Activated CD4-positive, alpha-beta T cell treated with anti-CD3 and anti-CD28 coated beads, Interleukin-2, Interleukin-4, amounts not matched to agents 100 ng/mL and 50 ng/mL, durations not matched to agents 16 hours and 8 hours (primary cell): ENCODE data around the gene UPK3A.
"Not testable (repeated sequence)": the region's sequence is repeated elsewhere in the genome, so short reads cannot be mapped to it uniquely, and the experiment has no call there.

ENCODE experiments used
- DNase-seq: peaks from one replicate; pipeline ENCODE4 v3.0.0-alpha.2; 2020; ENCODE audit warnings: low spot score

Gene UPK3A

DNA sequence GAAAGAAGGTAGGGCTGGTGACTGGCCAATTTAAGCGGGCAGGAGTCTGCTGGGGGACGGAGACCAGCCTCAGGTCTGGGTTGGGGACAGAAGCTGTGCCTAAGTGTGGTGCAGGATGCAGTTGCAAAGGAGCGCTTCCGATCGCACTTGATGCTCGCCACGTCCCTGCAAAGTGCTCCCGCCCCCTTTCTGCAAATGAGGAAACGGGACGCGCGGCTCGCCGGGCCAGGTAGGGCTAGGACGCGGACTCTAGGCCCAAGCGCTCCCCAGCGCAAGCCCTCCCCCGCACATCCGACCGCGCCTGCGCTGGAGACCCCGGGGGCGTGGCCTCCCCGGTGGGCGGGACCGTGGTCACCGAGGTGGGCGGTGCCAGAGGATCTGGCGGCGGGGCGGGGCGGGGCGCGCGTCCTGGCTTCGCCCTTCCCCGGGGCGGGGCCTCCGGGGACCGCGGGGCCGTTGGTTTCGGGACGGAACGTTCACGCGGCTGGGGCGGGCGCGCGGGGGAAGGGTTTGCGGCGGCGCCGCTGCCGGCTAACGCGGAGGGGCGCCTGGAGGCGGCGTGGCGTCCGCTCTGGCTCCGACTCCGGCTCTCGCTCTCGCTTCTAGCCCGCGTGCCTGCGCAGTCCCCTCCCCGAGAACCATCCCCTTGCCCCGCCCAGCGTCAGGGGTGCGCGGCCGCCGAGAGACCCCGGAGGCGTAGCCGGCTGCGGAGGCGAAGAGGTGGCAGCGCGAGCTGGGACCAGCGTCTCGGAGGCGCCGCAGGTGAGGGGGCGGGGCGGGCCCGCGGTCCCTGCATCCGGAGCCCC, 24.9 kb downstream of the UPK3A start, which contains the start of gene FAM118A:
FAM118A (plus strand) TSS at position 513 of the 806 bp plus-strand sequence. CDS start 12,446 bp downstream, outside the sequence.
- peak; percentile 96 for DNase-seq

DNA sequence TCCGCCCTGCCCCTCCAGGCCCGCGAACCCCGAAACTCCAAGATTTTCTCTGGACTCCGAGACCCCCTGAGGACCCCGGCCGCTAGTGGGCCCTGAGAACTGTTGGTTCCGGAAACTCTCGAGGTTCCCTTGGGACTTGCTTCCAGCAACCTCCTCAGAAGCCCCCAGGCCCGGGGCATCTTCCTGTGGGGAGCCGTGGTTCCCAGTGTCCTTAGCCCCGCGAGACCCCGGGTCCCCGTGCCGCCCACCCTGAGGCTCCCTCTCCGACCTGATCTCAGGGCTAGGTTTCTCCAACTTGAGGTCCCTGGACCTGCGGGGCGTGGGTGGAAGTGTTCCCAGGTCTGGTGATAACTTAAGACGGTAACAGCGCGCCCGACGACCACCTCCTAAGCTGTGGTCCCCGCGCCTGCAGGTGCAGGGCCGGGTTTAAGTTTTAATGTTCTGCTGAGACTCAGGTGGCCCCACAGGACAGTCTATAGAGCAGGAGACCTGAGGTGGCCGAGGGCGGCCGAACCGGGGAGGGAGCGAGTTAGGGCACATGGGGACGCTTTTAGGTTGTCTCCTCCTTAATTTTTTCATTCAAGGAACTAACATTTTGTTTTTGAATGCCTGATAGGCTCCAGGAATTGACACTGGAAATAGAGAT, 25.7 kb downstream of the UPK3A start:
- no peak for DNase-seq

DNA sequence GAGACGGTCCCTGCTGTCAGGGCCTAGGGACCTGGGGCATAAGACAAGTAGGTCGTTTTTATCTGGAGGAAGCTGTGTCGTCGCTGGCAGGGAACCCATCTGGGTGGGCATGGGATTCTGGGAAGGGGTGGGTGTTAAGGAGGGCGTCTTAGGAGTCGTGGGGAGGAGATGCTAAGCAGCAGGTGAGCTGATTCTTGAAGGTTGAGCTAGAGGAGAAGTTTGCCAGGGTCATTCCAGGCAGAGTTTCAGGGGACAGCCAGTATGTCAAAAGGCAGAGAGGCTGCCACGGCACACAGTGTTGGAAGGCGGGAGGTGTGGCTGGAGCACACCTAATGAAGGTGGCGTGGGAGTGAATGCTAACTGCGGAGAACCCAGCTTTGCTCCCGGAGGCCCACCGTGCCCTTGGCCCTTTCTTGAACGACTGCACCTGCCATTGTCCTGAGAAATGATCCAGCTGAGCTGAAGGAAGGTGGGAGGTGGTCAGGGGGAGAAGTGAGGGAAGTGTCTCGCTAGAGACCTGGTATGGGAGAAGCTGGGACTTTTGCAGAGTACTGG, 26.3 kb downstream of the UPK3A start:
- DNase-seq: no peak

DNA sequence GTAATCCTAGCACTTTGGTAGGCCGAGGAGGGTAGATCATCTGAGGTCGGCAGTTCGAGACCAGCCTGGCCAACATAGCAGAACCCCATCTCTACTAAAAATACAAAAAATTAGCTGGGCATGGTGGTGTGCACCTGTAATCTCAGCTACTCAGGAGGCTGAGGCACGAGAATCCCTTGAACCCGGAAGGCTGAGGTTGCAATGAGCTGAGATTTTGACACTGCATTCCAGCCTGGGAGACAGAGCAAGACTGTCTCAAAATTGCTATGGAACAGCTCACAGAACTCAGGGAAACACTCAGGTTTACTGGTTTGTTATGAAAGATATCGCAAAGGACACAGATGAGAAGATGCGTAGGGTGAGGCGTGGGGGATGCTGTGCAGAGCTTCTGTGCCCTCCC, 27.7 kb downstream of the UPK3A start:
- DNase-seq: no peak

DNA sequence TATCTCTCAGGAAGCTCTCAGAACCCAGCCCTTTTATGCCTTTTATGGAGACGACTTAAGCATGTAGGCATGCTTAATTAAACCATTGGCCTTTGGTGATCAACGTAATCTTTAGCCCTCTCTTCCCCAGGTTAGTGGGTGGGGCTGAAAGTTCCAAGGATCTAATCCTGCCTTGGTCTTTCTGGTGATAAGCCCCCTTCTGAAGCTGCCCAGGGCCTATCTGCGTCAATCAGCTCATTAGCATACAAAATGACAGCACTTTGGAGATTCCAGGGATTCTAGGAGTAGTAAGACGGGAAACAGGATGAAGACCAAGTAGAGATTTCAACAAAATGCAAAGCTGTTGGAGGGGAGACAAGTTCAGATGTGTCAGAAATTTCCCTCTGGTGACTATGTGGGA, 28.1 kb downstream of the UPK3A start:
- no peak for DNase-seq

DNA sequence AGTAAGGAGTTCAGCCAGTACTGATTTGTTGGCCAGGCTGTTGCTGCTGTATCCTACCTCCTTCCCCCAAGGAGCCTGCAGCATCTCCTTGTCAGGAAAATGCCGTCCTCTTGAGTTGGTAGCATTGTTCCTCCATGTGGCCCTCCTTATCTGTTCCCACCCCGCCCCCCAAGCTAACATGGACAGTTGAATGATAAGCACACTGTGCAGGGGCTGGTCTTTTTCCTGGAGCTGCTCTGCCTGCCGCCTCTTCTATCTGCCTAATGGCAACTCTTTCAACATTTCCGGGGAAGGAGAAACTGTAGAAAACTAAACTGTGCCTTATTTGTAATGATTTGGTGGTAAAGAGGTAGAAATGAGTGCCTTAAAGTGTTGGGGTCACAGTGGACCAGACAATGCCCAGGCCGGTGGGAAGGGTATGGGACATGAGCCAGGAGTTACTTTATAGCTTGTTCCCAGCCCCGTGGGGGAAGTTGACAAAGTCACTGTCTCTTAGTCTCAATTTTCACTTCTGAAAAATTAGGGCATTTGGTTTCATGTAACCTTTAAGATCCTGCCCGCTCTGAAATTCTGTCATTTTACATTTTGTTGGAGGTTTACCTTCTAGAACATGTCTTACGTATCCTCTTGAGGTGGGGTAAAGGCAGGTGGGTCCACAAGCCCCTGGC, 29.4 kb downstream of the UPK3A start:
- DNase-seq: no peak

DNA sequence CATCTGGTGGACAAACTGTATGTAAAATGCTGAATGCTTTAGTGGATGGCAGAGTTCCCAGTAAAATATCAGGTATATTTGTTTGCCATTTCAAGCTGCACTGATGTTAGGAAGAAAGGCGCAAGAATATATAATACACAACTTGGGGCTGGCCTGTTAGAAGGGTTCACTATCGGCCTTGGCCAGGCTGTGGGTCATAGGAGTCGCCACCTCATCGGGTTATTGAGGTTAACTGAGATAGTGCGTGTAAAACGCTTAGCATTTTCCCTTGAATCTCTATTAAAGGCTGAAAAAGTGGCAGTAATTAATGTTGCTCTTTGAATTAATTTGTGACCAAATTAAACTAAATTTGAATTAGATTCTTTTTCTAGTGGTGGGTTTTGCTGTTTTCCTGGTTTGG, 30.0 kb downstream of the UPK3A start:
- DNase-seq: no peak

DNA sequence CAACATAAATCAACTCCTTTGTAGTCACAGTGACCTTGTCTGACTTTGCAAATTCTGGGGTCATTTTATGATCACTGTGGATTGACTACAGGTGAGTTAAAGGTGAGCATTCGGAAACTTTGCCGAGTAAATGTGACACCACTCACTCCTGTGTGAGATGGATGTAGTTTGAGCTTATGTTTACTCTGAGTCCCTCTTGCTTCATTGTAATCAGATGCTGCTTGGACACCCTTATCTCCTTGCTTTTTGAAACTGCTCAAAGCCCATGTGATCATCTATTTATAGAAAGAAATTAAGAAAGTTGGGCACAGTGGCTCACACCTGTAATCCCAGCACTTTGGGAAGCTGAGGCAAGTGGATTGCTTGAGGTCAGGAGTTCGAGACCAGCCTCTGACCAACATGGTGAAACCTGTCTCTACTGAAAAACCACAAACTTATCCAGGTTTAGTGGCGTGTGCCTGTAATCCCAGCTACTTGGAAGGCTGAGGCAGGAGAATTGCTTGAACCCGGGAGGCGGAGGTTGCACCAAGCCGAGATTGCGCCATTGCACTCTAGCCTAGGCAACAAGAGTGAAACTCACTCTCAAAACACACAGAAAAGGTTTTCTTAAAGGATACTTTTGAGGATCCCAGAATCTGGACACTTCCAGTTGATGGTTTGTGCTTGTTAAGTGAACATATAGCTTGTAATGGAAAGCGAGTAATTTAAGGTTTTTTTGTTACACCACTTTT, 32.2 kb downstream of the UPK3A start:
- no peak for DNase-seq

DNA sequence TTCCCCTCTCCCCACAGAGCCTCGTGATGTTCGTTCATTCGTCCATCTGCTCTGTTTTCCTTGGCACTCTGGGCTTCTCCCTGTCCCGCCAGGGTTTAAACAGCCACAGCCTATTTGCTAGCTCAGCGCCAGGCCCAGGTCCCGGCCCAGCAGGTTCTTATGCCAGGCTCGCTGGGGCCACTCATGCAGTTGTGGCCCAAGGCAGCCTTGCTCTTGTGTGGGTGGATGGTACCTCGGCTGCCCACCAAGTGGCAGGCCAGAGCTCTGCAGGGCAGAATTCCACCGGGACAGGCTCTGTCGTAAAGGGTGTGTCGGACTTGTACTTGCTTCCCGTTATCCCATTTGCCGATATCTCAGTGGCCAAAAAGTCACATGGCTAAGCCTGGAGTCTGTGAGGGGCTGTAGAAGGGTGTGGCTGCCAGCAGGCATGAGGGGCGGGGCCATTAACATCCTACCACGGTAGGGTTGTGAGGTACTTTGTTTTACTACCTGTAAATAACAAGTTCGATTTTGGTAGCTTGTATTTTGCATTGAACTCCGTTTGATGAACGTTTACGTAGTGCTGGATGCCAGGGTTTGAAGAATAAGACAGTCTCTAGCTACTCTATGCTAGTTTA, 32.9 kb downstream of the UPK3A start:
- no peak for DNase-seq

DNA sequence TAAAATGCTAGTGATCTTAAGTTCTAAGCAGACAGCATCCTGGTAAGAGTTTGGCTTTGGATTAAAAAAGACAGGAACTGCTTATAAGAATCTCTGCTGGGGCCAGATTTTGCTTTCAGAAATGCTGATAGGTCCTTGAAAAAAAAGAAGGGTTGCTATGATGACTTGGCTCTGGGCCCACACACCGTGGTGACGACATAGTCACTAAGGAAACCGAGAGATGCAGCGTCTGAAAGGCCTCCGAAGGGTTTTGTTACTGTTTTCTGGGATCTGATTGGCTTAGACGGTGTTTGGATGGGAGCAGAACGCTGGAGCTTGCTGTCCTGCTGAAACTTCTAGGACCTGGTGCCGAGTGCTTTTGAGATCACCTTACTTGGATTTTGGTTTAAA, 33.4 kb downstream of the UPK3A start:
- DNase-seq: peak; percentile 90

DNA sequence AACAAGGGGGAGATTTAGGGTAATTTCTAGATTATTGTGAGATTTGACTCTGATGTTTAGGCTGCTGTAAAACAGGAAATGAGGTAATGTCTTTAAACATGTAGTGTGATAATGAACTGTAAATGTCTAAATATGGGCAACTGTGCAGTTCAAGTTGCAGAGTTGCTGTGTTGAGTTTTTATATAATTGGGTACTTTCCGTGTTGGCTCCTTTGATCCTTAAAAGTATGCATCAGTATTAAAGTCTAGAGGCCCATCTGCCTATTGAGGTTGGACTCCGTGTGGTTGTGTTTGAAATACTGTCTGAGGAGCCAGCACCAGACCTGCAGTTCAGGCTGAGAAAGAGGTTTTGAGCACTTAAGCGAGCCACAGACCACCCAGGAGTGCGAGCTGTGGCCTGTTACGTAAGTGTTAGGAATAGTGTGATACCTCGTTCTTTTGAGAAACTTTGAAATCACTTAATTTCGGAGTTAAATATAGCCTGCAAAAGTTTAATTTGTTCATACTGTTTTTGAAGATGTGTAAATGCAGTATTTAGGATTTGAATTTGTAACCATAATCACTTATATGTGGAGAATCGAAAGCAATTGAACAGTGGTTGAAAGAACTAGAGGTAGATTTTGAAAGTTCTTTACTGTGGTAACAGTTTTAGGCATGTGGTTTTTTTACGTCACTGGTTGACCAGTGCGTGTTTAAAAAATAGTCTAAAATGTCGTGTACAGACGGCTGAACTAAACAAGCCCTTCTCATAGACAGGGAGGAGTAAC, 34.0 kb downstream of the UPK3A start:
- peak; percentile 57 for DNase-seq

DNA sequence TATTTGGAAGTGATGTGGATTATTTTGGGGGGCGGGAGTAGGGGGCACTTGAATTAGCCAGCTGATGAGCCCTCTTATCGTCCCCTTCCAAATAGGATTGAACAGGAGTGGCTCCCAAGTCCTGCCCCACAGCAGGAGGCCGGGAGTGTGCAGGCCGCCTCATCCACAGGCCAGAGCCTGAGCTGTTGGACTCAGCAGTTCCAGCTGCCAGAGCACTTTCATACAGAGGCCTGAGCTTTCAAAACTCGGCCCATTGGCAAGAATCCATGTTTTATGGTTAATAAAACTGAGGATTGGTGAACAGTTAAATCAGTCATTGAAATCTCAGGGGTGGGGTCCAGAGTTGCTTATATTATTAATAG, 34.6 kb downstream of the UPK3A start:
- no peak for DNase-seq

DNA sequence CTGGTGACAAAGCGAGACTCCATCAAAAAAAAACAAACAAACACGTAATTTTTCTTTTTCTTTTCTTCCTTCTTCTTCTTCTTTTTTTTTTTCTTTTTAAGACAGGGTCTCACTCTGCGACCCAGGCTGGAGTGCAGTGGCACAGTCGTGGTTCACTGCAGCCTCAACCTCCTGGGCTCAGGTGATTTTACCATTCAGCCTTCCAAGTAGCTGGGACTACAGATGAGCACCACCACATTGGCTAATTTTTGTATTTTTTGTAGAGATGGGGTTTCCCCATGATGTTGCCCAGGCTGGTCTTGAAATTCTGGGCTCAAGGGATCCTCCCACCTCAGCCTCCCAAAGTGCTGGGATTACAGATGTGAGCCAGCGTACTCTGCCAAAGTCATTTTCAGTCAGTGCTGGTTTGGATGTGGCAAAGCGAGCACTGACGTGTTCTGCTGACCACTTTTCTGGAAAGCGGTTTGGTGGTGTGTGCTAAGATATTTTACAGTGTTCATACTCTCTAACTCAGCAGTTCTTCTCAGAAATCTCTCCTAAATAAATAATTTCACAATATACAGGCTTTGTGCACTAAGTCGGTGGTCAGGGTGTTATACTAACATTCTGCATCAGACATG, 35.7 kb downstream of the UPK3A start:
- no peak for DNase-seq

DNA sequence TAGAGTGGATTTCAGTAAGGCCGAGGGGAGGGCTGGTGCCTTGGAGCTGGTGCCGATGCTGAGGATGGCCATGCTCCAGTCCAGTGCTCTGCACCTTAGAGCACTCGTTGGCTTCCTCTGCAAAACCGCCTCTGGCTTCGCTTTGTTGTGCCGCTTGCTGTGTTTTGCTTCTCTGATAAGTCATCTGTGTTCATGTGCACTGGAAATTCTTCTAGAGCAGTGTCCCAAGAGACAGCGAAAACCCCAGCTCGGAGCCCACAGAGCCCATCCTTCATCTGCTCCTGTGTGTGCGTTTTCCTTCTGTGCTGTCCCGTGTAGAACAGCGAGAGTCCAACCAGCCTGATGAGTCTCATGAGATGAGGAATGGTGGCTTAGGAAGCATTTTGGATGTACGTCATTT, 37.1 kb downstream of the UPK3A start:
- no peak for DNase-seq

DNA sequence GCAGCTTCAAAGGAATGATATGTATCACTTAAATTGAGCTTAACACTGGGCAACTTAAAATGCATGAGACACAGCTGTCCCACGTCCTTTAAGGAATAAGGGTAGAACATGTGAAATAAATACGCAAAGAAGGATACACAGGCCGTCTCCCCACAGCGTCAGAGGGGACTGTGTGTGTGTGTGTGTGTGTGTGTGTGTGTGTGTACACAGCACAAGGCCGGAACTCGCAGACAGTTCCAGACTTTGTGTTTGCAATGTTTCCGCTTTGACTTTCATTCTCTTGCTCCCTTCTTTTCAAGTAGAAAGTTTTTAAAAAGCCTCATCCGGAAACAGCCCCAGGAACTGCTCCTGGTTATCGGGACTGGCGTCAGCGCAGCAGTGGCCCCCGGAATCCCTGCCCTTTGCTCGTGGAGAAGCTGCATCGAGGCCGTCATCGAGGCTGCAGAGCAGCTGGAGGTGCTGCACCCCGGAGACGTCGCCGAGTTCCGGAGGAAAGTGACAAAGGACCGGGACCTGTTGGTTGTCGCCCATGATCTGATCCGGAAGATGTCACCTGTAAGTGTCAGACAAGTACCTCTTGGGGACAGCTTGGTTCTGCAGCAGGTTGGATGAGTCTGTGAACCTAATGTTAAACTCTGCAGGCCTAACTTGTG, 38.2 kb downstream of the UPK3A start:
- DNase-seq: no peak

DNA sequence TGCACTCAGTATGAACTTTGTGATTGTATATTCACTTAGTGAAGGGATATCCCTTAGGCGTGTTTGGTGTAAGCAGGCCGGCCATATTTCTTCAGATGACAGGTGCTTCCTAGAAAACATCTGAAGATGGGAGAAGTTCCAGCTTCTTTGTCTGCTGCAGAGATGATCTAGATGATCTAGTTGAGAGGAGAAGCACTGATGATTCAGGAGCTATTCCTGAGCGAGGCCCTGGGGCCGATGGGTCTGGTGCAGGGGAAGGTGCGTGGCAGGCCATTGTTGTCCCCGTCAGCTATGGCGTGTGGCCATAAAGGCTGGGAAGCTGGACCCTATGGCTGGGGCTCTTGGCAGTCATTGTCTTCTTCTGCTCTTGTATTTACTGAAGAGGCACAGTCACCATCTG, 38.9 kb downstream of the UPK3A start:
- DNase-seq: no peak

DNA sequence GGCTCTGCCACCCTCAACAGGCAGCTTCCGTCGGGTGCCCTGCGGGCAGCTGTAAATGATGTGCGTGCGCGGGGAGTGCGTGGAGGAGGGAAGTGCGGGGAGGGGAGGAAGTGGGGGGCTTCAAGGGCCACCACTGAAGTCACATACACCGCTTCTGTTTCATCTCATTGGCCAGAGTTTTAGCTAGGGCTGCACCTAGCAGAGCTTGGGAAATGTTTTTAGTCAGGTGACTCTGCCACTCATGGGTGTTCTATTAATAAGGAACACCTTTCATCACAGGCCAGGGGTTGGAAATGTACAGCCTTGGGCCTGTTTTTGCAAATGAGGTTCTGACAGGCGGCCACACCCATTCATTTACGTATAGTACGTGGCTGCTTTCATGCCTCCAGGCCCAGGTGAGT, 39.6 kb downstream of the UPK3A start:
- DNase-seq: no peak

DNA sequence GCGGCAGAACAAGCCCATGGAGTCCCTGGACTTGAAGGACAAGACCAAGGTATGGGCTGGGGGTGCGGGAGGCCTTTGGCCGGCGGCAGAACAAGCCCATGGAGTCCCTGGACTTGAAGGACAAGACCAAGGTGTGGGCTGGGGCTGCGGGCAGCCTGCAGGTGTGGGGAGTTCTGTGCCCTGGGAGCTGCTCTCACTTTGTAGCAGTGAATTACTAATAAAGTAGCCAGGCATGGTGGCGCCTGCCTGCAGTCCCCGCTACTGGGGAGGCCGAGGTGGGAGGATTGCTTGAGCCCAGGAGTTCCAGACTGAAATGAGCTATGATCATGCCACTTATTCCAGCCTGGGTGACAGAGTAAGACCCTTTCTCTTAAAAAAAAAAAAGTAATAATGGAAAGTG, 43.5 kb downstream of the UPK3A start:
- not testable (repeated sequence) for DNase-seq

DNA sequence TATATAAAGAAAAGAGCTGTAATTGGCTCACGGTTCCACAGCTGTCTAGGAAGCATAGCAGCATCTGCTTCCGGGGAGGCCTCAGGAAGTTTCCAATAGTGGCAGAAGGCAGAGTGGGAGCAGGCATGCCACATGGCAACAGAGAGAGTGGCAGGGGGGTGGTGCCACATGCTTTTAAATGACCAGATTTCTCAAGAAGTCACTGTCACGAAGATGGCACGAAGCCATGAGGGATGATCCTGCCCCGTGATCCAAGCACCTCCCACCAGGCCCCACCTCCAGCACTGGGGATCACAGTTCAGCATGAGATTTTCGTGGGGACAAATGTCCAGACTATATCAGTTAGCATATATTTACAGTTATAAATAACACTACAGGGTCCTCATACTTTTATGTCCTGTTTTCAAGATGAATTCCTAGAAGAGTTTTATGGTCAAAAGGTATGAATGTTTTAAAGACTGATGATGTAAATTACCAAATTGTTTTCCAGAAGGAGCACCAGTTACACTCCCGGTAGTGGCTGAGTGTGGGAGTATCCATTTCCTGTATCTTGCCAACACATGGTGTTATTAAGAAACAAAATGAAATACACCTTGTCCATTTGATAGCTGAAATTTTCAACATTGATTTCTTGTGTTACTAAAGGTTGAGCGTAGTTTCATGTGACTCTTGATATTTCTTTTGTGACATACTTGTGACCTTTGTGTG, 44.2 kb downstream of the UPK3A start:
- no peak for DNase-seq
